IPS-20b (cell line): ENCODE measurements around the gene ABCF1.
A peak's percentile ranks its signal among the peaks of the same experiment; 100 is the strongest.

Experiments
- H3K27ac ChIP-seq: one replicate; pipeline ENCODE4 v1.5.1; 2013; ENCODE audit warnings: low read length
- H3K27me3 ChIP-seq: 2 replicates; pipeline ENCODE4 v1.6.1; 2013; ENCODE audit warnings: mild to moderate bottlenecking, low read length, inconsistent platforms; ENCODE audit not compliant: insufficient read depth
- H3K36me3 ChIP-seq: 2 replicates; pipeline ENCODE4 v1.6.1; 2013; ENCODE audit warnings: low read depth, mild to moderate bottlenecking, inconsistent platforms, low read length, moderate library complexity; ENCODE audit not compliant: insufficient read depth
- H3K4me1 ChIP-seq: 2 replicates; pipeline ENCODE4 v1.6.1; 2013; ENCODE audit warnings: mild to moderate bottlenecking, control low read depth, inconsistent platforms, low read length, moderate library complexity; ENCODE audit not compliant: insufficient read depth
- H3K4me3 ChIP-seq: 2 replicates; pipeline ENCODE4 v1.5.1; 2013; ENCODE audit warnings: mild to moderate bottlenecking, low read length, inconsistent platforms
- H3K9ac ChIP-seq: 2 replicates; pipeline ENCODE4 v1.6.1; 2013; ENCODE audit warnings: low read depth, mild to moderate bottlenecking, inconsistent platforms, low read length, moderate library complexity
- H3K9me3 ChIP-seq: 2 replicates; pipeline ENCODE4 v1.6.1; 2013; ENCODE audit warnings: mild to moderate bottlenecking, low read depth, low read length, inconsistent platforms; ENCODE audit not compliant: insufficient read depth

The ABCF1 gene

DNA sequence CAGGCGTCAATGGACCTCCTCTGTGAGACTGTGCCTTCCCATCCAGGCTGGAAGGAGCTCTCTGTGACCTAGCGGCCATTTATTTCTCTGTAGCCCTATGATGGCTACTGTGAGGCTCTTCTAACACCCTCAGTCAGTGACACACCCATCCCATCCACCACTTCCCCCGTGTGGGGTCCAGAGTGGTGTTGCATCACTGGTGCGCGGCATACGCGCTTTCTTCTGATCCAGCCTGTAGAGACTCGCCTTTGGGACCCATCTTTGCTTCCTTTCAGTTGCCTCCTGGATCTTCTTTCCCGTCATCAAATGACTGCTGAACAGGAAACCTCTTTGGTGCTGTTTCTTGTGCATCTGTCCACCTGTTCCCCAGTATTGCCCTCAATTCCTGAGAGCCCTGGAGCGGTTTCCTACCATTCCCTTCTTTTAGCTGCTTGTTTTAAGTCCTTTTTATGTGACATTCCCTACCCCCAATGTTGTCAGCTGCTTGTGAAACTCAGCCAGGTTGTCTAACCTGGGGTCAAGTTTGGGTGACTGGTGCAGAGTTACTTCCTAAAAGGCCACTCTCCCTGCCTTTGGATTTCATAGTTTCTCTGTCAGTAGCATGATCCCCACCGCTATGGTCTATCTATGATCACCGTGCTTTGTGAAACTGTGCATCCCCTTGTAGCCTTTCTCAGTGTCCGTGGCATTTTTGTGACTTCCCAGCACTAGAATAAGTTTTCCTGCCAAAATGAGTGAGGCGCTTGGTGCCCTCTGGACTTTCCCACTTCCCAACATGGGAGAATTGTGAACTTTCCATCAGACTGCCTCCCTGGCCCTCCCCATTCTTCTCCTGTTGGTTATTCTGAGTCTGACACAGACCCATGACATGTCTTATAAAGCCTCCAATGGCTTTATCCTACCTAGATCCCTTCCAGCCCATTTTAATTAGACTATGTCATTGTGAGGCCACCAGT is 8.5 kb upstream of the ABCF1 start:
- Histone ChIP-seq H3K27ac (no peak overlapping the region), H3K36me3 (peaks cover 35% of the 10 kb centered on the region), H3K9me3 (no peaks in the 10 kb centered on the region), H3K27me3 (no peaks in the 10 kb centered on the region), H3K9ac (no peak overlapping the region), H3K4me3 (no peak overlapping the region), H3K4me1 (no peaks in the 10 kb centered on the region)

DNA sequence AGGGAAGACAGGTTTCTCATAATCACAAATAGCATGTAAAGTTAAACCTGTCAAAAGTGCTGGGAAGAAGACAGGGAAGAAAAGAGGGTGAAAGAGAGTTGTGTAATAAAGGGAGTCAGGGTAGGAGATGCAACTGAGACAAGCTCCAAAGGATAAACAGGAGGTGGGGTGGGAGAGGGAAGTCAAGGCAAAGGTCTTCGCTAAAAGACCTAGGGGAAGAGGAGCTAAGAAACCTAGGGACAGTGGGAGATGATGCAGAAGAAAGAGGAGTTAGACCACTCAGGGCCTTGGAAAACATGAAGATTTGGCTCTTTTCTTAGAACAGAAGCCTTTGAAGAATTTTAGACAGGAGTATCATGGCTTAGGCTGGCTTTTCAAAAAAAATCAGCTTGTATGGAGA is 7.1 kb upstream of the ABCF1 start:
- Histone ChIP-seq H3K4me3 (no peak overlapping the region), H3K9ac (no peak overlapping the region; the same call in 1 of the 2 replicates), H3K27ac (no peak overlapping the region), H3K27me3 (no peaks in the 10 kb centered on the region), H3K36me3 (peaks cover 28% of the 10 kb centered on the region), H3K4me1 (no peaks in the 10 kb centered on the region), H3K9me3 (no peaks in the 10 kb centered on the region)

DNA sequence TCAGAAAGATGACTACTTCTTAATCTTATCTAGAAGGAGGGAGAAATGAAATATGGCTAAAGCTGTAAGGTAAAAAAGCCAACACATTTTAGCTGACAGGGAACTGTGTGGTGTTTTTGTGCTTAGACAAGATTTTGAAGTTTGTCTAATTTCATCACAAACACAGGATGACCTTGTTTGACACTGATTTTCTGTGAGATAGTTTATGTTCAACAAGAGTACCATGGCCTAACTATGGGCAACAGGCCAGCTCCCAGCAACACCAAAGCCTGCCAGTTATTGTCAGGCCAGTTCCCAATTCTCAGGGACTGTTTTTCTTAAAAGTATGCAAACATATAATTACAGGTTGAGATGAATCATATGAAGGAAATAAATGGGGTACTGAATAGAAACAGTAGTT is 5.5 kb upstream of the ABCF1 start:
- H3K36me3 ChIP-seq, result peaks cover 23% of the 10 kb centered on the region
- no peak overlapping the region for H3K9ac ChIP-seq
- H3K4me3 ChIP-seq, result no peak overlapping the region
- no peaks in the 10 kb centered on the region for H3K9me3 ChIP-seq
- H3K27me3 ChIP-seq, result peaks cover 14% of the 10 kb centered on the region
- H3K4me1 ChIP-seq, result peaks cover 4% of the 10 kb centered on the region; the same call in 1 of the 2 replicates
- H3K27ac ChIP-seq, result no peak overlapping the region

DNA sequence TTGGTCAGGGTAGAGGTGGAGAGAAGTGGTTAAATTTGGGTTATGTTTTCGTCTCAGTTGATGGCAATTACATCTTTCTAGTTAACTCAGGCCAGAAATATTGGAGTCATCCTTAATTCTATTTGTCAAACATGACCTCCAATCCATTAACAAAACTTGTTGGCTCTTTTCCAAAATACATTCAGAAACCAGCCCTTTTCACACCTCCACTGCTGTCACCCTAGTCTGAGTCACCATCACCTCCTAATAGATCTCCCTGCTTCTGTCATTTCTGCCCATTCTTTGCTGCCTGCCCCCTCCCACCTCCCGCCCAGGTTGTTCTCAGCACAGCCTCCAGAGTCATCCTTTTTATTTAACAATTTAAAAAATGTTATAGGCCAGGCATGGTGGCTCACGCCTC is 3.0 kb upstream of the ABCF1 start:
- Histone ChIP-seq H3K36me3 (peaks cover 10% of the 10 kb centered on the region; the same call in 1 of the 2 replicates), H3K4me3 (no peak overlapping the region), H3K9ac (no peak overlapping the region), H3K27me3 (peaks cover 16% of the 10 kb centered on the region), H3K4me1 (peaks cover 10% of the 10 kb centered on the region; the same call in 1 of the 2 replicates), H3K27ac (no peak overlapping the region), H3K9me3 (no peaks in the 10 kb centered on the region)

DNA sequence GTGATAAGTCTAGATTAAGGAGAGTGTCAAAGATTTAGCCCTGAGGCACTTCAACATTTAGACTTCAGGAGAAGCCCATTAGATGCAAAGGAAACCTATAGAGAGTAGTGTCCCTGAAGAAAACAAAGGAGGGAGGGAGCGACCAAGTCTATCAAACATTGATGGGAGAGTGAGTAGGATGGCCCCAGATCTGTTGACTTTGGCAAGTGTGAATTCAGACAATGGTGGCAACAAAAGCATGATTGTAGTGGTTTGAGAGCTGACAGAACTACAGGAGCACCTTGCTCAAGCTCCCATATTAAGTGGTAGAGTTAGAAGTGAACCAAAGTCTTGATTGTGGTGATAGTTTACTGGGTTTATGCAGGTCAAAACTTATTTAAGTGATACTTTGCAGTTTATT is 979 bp upstream of the ABCF1 start:
- H3K4me3 ChIP-seq, result peak overlapping the region; percentile 87
- H3K4me1 ChIP-seq, result peaks cover 10% of the 10 kb centered on the region; the same call in 1 of the 2 replicates
- H3K36me3 ChIP-seq, result peaks cover 25% of the 10 kb centered on the region
- no peaks in the 10 kb centered on the region for H3K9me3 ChIP-seq
- H3K27me3 ChIP-seq, result peaks cover 16% of the 10 kb centered on the region
- H3K9ac ChIP-seq, result peak overlapping the region; percentile 87; the same call in 1 of the 2 replicates
- H3K27ac ChIP-seq, result no peak overlapping the region

DNA sequence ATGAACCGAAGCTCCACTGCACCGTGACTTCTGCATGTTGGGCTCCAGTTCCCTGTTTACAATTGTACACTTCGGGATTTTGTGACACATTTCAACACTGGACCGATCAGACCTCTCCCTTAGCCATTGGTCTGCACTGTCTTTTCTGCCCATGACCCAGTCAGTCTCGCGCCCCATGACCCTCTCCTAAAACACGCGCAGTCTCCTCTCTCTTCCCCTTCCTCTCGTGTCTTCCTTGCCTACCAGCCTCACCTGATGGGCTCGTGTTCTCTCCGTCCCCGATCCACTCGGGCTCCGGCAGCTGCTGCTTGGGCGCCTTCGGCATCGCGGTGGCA is 535 bp upstream of the ABCF1 start:
- Histone ChIP-seq H3K4me1 (peaks cover 10% of the 10 kb centered on the region; the same call in 1 of the 2 replicates), H3K27ac (no peak overlapping the region), H3K9me3 (no peaks in the 10 kb centered on the region), H3K36me3 (peaks cover 30% of the 10 kb centered on the region), H3K27me3 (peaks cover 16% of the 10 kb centered on the region), H3K4me3 (peak overlapping the region; percentile 87), H3K9ac (peak overlapping the region; percentile 87)

DNA sequence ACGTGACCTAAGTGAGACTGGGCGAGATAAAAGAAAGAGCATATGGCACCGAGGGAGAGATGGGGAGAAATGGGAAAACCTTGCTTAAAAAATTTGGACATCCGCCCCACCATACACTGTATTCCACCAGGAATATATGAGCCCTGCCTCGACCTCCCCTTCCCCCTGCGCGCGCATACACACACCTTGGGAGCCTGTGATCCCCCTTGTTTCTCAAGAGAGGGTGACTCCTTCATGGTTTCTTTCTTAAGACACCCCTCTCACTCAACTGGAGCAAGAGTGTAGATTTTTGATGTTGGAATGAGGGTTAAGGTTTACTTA is 480 bp downstream of the ABCF1 start:
- H3K36me3 ChIP-seq, result peaks cover 36% of the 10 kb centered on the region

DNA sequence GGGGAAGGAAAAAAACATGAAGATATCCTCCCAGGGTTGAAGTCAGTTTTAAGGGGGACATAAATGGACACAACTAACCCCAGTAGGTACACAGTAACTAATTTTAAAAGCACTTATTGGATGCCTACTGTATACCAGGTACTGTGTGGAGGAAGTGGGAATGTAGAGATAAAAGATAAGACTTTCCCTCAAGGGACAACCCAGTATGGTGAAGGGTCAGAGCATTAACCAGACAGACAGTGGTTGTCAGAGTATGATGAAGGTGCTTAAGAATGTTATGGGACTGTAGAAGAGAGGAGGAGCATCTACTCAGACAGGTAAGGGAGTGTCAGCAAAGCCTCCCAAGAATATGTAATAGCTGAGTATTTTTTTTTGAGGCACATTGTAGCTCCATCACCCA is 906 bp downstream of the ABCF1 start:
- H3K4me1 ChIP-seq, result peaks cover 10% of the 10 kb centered on the region; the same call in 1 of the 2 replicates
- no peaks in the 10 kb centered on the region for H3K9me3 ChIP-seq
- H3K36me3 ChIP-seq, result peaks cover 41% of the 10 kb centered on the region
- H3K27ac ChIP-seq, result no peak overlapping the region
- H3K9ac ChIP-seq, result peak overlapping the region; percentile 87; the same call in 1 of the 2 replicates
- H3K4me3 ChIP-seq, result peak overlapping the region; percentile 87
- peaks cover 16% of the 10 kb centered on the region for H3K27me3 ChIP-seq

More for the DNA sequence above, 480 bp downstream of the ABCF1 start:
- Histone ChIP-seq H3K27ac (no peak overlapping the region), H3K4me3 (peak overlapping the region; percentile 87), H3K9me3 (no peaks in the 10 kb centered on the region), H3K9ac (peak overlapping the region; percentile 87), H3K27me3 (peaks cover 16% of the 10 kb centered on the region), H3K4me1 (peaks cover 10% of the 10 kb centered on the region; the same call in 1 of the 2 replicates)

DNA sequence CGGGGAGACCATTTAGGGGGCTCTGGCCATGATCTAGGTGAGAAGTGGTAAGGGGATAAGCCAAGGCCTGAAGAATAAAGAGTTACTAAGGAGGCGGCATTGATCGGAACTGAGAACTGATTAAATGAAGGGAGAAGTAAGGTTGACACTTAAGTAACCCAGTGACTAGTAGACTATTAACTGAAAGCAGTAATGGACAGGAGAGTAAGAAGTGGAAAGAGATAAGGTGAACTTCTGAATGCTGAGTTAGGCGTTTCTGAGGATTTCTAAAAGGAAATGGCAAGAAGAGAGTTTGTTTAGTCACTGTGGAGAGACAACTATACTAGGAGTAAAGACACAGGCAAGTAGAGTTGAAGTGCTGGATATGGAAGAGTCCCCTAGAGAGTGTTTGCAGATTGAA is 1.9 kb downstream of the ABCF1 start:
- H3K27me3 ChIP-seq, result peaks cover 16% of the 10 kb centered on the region
- no peak overlapping the region for H3K27ac ChIP-seq
- peaks cover 10% of the 10 kb centered on the region; the same call in 1 of the 2 replicates for H3K4me1 ChIP-seq
- H3K36me3 ChIP-seq, result peaks cover 50% of the 10 kb centered on the region
- peak overlapping the region; percentile 87; the same call in 1 of the 2 replicates for H3K9ac ChIP-seq
- no peaks in the 10 kb centered on the region for H3K9me3 ChIP-seq
- H3K4me3 ChIP-seq, result peak overlapping the region; percentile 87; the same call in 1 of the 2 replicates

DNA sequence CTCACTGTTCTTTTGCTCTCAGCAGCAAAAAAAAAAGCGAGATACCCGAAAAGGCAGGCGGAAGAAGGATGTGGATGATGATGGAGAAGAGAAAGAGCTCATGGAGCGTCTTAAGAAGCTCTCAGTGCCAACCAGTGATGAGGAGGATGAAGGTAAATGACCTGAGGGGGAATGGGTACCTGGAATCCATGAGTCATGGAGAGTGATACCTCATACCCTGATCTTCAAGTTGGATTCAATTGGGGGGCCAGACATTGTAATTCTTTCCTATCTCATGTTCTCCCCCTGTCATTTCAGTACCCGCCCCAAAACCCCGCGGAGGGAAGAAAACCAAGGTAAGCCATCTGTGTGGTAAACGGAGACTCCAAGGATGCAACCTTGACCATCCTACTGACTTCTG is 6.8 kb downstream of the ABCF1 start:
- Histone ChIP-seq H3K27ac (no peak overlapping the region), H3K27me3 (no peaks in the 10 kb centered on the region), H3K9ac (no peak overlapping the region), H3K4me1 (no peaks in the 10 kb centered on the region), H3K4me3 (no peak overlapping the region), H3K9me3 (no peaks in the 10 kb centered on the region), H3K36me3 (peaks cover 93% of the 10 kb centered on the region)

DNA sequence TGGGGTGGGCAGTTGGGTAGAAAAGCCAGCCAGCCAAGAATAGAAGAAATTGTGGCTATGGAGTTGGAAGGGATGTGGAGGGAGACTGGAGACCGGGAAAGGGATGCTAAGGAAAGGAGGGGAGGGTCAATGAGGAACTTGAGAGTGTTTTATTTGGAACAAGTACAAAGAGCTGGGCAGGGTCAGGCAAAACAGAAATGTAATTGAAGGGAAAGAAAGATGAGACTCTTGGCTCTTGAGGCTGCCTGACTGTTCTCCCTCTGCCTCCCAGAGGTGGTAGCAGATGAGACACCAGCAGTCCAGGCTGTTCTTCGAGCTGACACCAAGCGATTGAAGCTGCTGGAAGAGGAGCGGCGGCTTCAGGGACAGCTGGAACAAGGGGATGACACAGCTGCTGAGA is 12.7 kb downstream of the ABCF1 start:
- Histone ChIP-seq H3K27me3 (no peaks in the 10 kb centered on the region), H3K27ac (no peak overlapping the region), H3K9me3 (no peaks in the 10 kb centered on the region), H3K4me3 (no peak overlapping the region), H3K36me3 (peaks cover 100% of the 10 kb centered on the region), H3K9ac (no peak overlapping the region), H3K4me1 (no peaks in the 10 kb centered on the region)

DNA sequence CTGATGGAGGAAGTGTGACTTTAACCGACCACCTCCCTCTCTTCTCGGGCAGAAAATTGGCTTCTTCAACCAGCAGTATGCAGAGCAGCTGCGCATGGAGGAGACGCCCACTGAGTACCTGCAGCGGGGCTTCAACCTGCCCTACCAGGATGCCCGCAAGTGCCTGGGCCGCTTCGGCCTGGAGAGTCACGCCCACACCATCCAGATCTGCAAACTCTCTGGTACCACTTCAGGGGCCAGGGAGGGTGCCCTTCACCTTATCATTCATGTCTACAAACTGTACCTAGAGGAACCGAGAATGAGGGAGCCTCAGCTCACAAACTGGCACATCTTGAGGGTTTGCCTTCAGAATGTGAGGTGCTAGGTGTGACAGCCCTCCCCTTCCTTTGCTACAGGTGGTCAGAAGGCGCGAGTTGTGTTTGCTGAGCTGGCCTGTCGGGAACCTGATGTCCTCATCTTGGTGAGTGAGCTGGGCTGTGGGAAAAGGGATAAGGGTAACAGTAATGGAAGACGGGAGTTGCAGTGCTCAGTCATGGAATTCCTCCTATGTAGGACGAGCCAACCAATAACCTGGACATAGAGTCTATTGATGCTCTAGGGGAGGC is 18.6 kb downstream of the ABCF1 start:
- peaks cover 98% of the 10 kb centered on the region for H3K36me3 ChIP-seq
- no peak overlapping the region for H3K9ac ChIP-seq
- H3K9me3 ChIP-seq, result no peaks in the 10 kb centered on the region
- H3K4me3 ChIP-seq, result no peak overlapping the region
- H3K4me1 ChIP-seq, result no peaks in the 10 kb centered on the region
- H3K27me3 ChIP-seq, result no peaks in the 10 kb centered on the region
- H3K27ac ChIP-seq, result no peak overlapping the region
